Activated CD4-positive, alpha-beta T cell treated with anti-CD3 and anti-CD28 coated beads, Interleukin-2, amount 10 ng/mL, durations not matched to agents 24 days and 14 days (primary cell): ENCODE data around the gene RARB. TPM values are rescaled to one million over a fixed set of nuclear protein-coding genes. Genes with fewer than 3 reads are reported as not detected.

ENCODE experiments used
- DNase-seq: peaks from one replicate; pipeline ENCODE4 v3.0.0; 2022
- H3K27ac Mint-ChIP-seq: one replicate; pipeline ENCODE4 v1.8.0; 2022; ENCODE audit warnings: mild to moderate bottlenecking, mixed read lengths
- H3K27me3 Mint-ChIP-seq: one replicate; pipeline ENCODE4 v1.8.0; 2022; ENCODE audit warnings: mixed read lengths
- H3K36me3 Mint-ChIP-seq: one replicate; pipeline ENCODE4 v1.8.0; 2022; ENCODE audit warnings: low read depth, mild to moderate bottlenecking, mixed read lengths
- H3K4me1 Mint-ChIP-seq: one replicate; pipeline ENCODE4 v1.8.0; 2021; ENCODE audit warnings: mixed read lengths
- H3K4me3 Mint-ChIP-seq: one replicate; pipeline ENCODE4 v1.8.0; 2022; ENCODE audit warnings: mild to moderate bottlenecking, moderate library complexity, mixed read lengths
- H3K9me3 Mint-ChIP-seq: one replicate; pipeline ENCODE4 v1.8.0; 2021; ENCODE audit warnings: mixed read lengths
- intact Hi-C: fragments of 100-400 bp; cut with micrococcal nuclease; formaldehyde crosslinking; loops from one replicate; pipeline ENCODE4 v1.15.1; 2023
- total RNA-seq: library from RNA; stranded (reverse); gene quantifications from 2 replicates; pipeline ENCODE4 v1.2.3, GENCODE V29; 2022

The RARB gene
- total RNA-seq, 1 donor from 2014 or later: not detected

- Mint-ChIP-seq H3K36me3 (no peaks in the 10 kb centered on the region), H3K4me1 (no peaks in the 10 kb centered on the region), H3K4me3 (no peak overlapping the region), H3K27ac (no peak overlapping the region), H3K27me3 (no peaks in the 10 kb centered on the region), H3K9me3 (no peaks in the 10 kb centered on the region)
- intact Hi-C loops: no loop called here
- DNase-seq: no peak
Observed at GRCh38 chr3:25555695-25556437, 127.8 kb downstream of the RARB start.

- intact Hi-C loops: no loop called here
Observed at GRCh38 chr3:25556447-25556846, 128.4 kb downstream of the RARB start.

GRCh38 chr3:25557694-25558093 is 129.6 kb downstream of the RARB start:
- H3K27me3 Mint-ChIP-seq: no peaks in the 10 kb centered on the region
- no peak overlapping the region for H3K4me3 Mint-ChIP-seq
- H3K4me1 Mint-ChIP-seq: no peaks in the 10 kb centered on the region
- H3K9me3 Mint-ChIP-seq: no peaks in the 10 kb centered on the region
- DNase-seq: no peak
- intact Hi-C loops: no loop called here
- no peaks in the 10 kb centered on the region for H3K36me3 Mint-ChIP-seq
- H3K27ac Mint-ChIP-seq: no peak overlapping the region

More at GRCh38 chr3:25556447-25556846, 128.4 kb downstream of the RARB start:
- Mint-ChIP-seq H3K4me1 (no peaks in the 10 kb centered on the region), H3K27ac (no peak overlapping the region), H3K36me3 (no peaks in the 10 kb centered on the region), H3K9me3 (no peaks in the 10 kb centered on the region), H3K27me3 (no peaks in the 10 kb centered on the region), H3K4me3 (no peak overlapping the region)
- no peak for DNase-seq

- no peak for DNase-seq
- H3K4me1 Mint-ChIP-seq: no peaks in the 10 kb centered on the region
- intact Hi-C loops: no loop called here
- H3K4me3 Mint-ChIP-seq: no peak overlapping the region
- H3K27ac Mint-ChIP-seq: no peak overlapping the region
- H3K9me3 Mint-ChIP-seq: no peaks in the 10 kb centered on the region
- H3K36me3 Mint-ChIP-seq: no peaks in the 10 kb centered on the region
- H3K27me3 Mint-ChIP-seq: peaks cover under 1% of the 10 kb centered on the region
Observed at GRCh38 chr3:25558121-25558520, 130.1 kb downstream of the RARB start.

- H3K4me3 Mint-ChIP-seq: no peak overlapping the region
- H3K9me3 Mint-ChIP-seq: no peaks in the 10 kb centered on the region
- no peak for DNase-seq
- H3K36me3 Mint-ChIP-seq: no peaks in the 10 kb centered on the region
- peaks cover 4% of the 10 kb centered on the region for H3K27me3 Mint-ChIP-seq
- intact Hi-C loops: no loop called here
- no peaks in the 10 kb centered on the region for H3K4me1 Mint-ChIP-seq
- no peak overlapping the region for H3K27ac Mint-ChIP-seq
Observed at GRCh38 chr3:25558796-25559195, 130.7 kb downstream of the RARB start.

GRCh38 chr3:25563601-25564000 is 135.5 kb downstream of the RARB start:
- no peaks in the 10 kb centered on the region for H3K36me3 Mint-ChIP-seq
- DNase-seq: no peak
- H3K27me3 Mint-ChIP-seq: peaks cover 4% of the 10 kb centered on the region
- no peaks in the 10 kb centered on the region for H3K9me3 Mint-ChIP-seq
- intact Hi-C loops: no loop called here
- no peaks in the 10 kb centered on the region for H3K4me1 Mint-ChIP-seq
- no peak overlapping the region for H3K4me3 Mint-ChIP-seq
- no peak overlapping the region for H3K27ac Mint-ChIP-seq

- no peak overlapping the region for H3K27ac Mint-ChIP-seq
- no peaks in the 10 kb centered on the region for H3K9me3 Mint-ChIP-seq
- intact Hi-C loops: no loop called here
- H3K4me1 Mint-ChIP-seq: no peaks in the 10 kb centered on the region
- no peak for DNase-seq
- H3K27me3 Mint-ChIP-seq: peaks cover 4% of the 10 kb centered on the region
- no peak overlapping the region for H3K4me3 Mint-ChIP-seq
- H3K36me3 Mint-ChIP-seq: no peaks in the 10 kb centered on the region
Observed at GRCh38 chr3:25564075-25564474, 136.0 kb downstream of the RARB start.

- intact Hi-C loops: no loop called here
- Mint-ChIP-seq H3K4me1 (no peaks in the 10 kb centered on the region), H3K9me3 (no peaks in the 10 kb centered on the region), H3K27me3 (peaks cover 4% of the 10 kb centered on the region), H3K27ac (no peak overlapping the region), H3K4me3 (no peak overlapping the region), H3K36me3 (no peaks in the 10 kb centered on the region)
- no peak for DNase-seq
Observed at GRCh38 chr3:25565807-25566206, 137.7 kb downstream of the RARB start.

GRCh38 chr3:25566358-25566920 is 138.4 kb downstream of the RARB start:
- Mint-ChIP-seq H3K4me1 (no peaks in the 10 kb centered on the region), H3K9me3 (no peaks in the 10 kb centered on the region), H3K4me3 (no peak overlapping the region), H3K36me3 (no peaks in the 10 kb centered on the region), H3K27me3 (peaks cover 4% of the 10 kb centered on the region), H3K27ac (no peak overlapping the region)
- intact Hi-C loops: no loop called here
- no peak for DNase-seq

- H3K36me3 Mint-ChIP-seq: no peaks in the 10 kb centered on the region
- DNase-seq: no peak
- no peak overlapping the region for H3K27ac Mint-ChIP-seq
- no peaks in the 10 kb centered on the region for H3K9me3 Mint-ChIP-seq
- no peaks in the 10 kb centered on the region for H3K4me1 Mint-ChIP-seq
- H3K4me3 Mint-ChIP-seq: no peak overlapping the region
- H3K27me3 Mint-ChIP-seq: peaks cover 4% of the 10 kb centered on the region
- intact Hi-C loops: no loop called here
Observed at GRCh38 chr3:25567388-25567787, 139.3 kb downstream of the RARB start.

- no peaks in the 10 kb centered on the region for H3K36me3 Mint-ChIP-seq
- no peaks in the 10 kb centered on the region for H3K4me1 Mint-ChIP-seq
- no peak for DNase-seq
- no peaks in the 10 kb centered on the region for H3K9me3 Mint-ChIP-seq
- peaks cover 4% of the 10 kb centered on the region for H3K27me3 Mint-ChIP-seq
- intact Hi-C loops: no loop called here
- no peak overlapping the region for H3K27ac Mint-ChIP-seq
- H3K4me3 Mint-ChIP-seq: no peak overlapping the region
Observed at GRCh38 chr3:25567806-25568524, 139.9 kb downstream of the RARB start.

- H3K27ac Mint-ChIP-seq: no peak overlapping the region
- no peaks in the 10 kb centered on the region for H3K4me1 Mint-ChIP-seq
- no peaks in the 10 kb centered on the region for H3K27me3 Mint-ChIP-seq
- no peaks in the 10 kb centered on the region for H3K9me3 Mint-ChIP-seq
- no peak overlapping the region for H3K4me3 Mint-ChIP-seq
- no peak for DNase-seq
- intact Hi-C loops: no loop called here
- H3K36me3 Mint-ChIP-seq: no peaks in the 10 kb centered on the region
Observed at GRCh38 chr3:25568525-25569078, 140.5 kb downstream of the RARB start.

- no peaks in the 10 kb centered on the region for H3K36me3 Mint-ChIP-seq
- H3K9me3 Mint-ChIP-seq: no peaks in the 10 kb centered on the region
- no peak overlapping the region for H3K27ac Mint-ChIP-seq
- no peaks in the 10 kb centered on the region for H3K4me1 Mint-ChIP-seq
- H3K27me3 Mint-ChIP-seq: no peaks in the 10 kb centered on the region
- no peak for DNase-seq
- no peak overlapping the region for H3K4me3 Mint-ChIP-seq
- intact Hi-C loops: no loop called here
Observed at GRCh38 chr3:25571285-25571684, 143.2 kb downstream of the RARB start.

- Mint-ChIP-seq H3K27me3 (no peaks in the 10 kb centered on the region), H3K36me3 (no peaks in the 10 kb centered on the region), H3K4me3 (no peak overlapping the region), H3K9me3 (no peaks in the 10 kb centered on the region), H3K4me1 (no peaks in the 10 kb centered on the region), H3K27ac (no peak overlapping the region)
- DNase-seq: no peak
- intact Hi-C loops: no loop called here
Observed at GRCh38 chr3:25572336-25572735, 144.3 kb downstream of the RARB start.
